Measurements from ENCODE around the gene KDM4B. TPM values are rescaled to one million over a fixed set of nuclear protein-coding genes. Genes with fewer than 3 reads are reported as not detected.
A peak's percentile ranks its signal among the peaks of the same experiment; 100 is the strongest.

The KDM4B gene
- total and polyA plus RNA-seq, 3 experiments from 2014 or later, result 14.6 to 16.0 (median 14.6) TPM

GRCh38 chr19:5143471-5144411, 174.8 kb downstream of the KDM4B start:
- peaks cover 0 to 3% (median 0%) of the 10 kb centered on the region in 5 donors for H3K9me3 Mint-ChIP-seq
- peaks cover 3 to 54% (median 7%) of the 10 kb centered on the region in 3 donors for H3K36me3 Mint-ChIP-seq
- DNase-seq, result peak in 2 of 5 donors; percentile 48 to 49
- Histone ChIP-seq H3K9me3 (ENCODE audit: low read length) (no peaks in the 10 kb centered on the region), H3K27ac (ENCODE audit: low read depth, low read length) (no peak overlapping the region), H3K4me3 (ENCODE audit: low read length) (no peak overlapping the region), H3K36me3 (ENCODE audit: insufficient read depth, low read length) (no peaks in the 10 kb centered on the region), H3K4me1 (ENCODE audit: insufficient read depth, low read length) (peaks cover 13% of the 10 kb centered on the region), H3K27me3 (ENCODE audit: insufficient read depth, low read length, poor library complexity, severe bottlenecking) (no peaks in the 10 kb centered on the region)
- H3K27me3 Mint-ChIP-seq, result peaks cover 0 to 3% of the 10 kb centered on the region in 2 donors
- POLR2A ChIA-PET, result no interaction called here
- H3K27ac Mint-ChIP-seq, result peak overlapping the region in 2 of 8 donors; percentile 60 to 68
- CTCF ChIA-PET, result no interaction called here
- no peak overlapping the region for H3K4me3 Mint-ChIP-seq
- peaks cover 17 to 28% (median 18%) of the 10 kb centered on the region in 3 donors for H3K4me1 Mint-ChIP-seq

GRCh38 chr19:5144545-5145179, 175.7 kb downstream of the KDM4B start:
- POLR2A ChIA-PET, result interaction anchor here (0.5 kb wide), 1 partner anchor 28 kb away, joined by 3 read pairs; no protein-coding TSS in a partner anchor
- H3K9me3 ChIP-seq (ENCODE audit: low read length), result no peaks in the 10 kb centered on the region
- no peaks in the 10 kb centered on the region for H3K36me3 ChIP-seq (ENCODE audit: insufficient read depth, low read length)
- peaks cover 4% of the 10 kb centered on the region for H3K4me1 ChIP-seq (ENCODE audit: insufficient read depth, low read length)
- Mint-ChIP-seq H3K27ac (no peak overlapping the region), H3K4me1 (peaks cover 8 to 19% (median 9%) of the 10 kb centered on the region in 3 donors), H3K4me3 (no peak overlapping the region), H3K9me3 (no peaks in the 10 kb centered on the region), H3K27me3 (no peaks in the 10 kb centered on the region), H3K36me3 (peaks cover 0 to 53% (median 5%) of the 10 kb centered on the region in 3 donors)
- H3K27me3 ChIP-seq (ENCODE audit: insufficient read depth, low read length, poor library complexity, severe bottlenecking), result no peaks in the 10 kb centered on the region
- no peak overlapping the region for H3K27ac ChIP-seq (ENCODE audit: low read depth, low read length)
- CTCF ChIA-PET, result no interaction called here
- no peak overlapping the region for H3K4me3 ChIP-seq (ENCODE audit: low read length)
- peak in 1 of 5 donors; percentile 46 for DNase-seq

- Mint-ChIP-seq H3K27ac (no peak overlapping the region), H3K27me3 (no peaks in the 10 kb centered on the region), H3K9me3 (no peaks in the 10 kb centered on the region), H3K36me3 (peaks cover 0 to 51% (median 5%) of the 10 kb centered on the region in 3 donors), H3K4me1 (peaks cover 5 to 11% (median 6%) of the 10 kb centered on the region in 3 donors), H3K4me3 (no peak overlapping the region)
- POLR2A ChIA-PET, result interaction anchor here (0.6 to 1.1 kb wide), 2 partner anchors 14 to 15 kb away, joined by 3 read pairs; no protein-coding TSS in a partner anchor
- Histone ChIP-seq H3K36me3 (ENCODE audit: insufficient read depth, low read length) (no peaks in the 10 kb centered on the region), H3K27me3 (ENCODE audit: insufficient read depth, low read length, poor library complexity, severe bottlenecking) (no peaks in the 10 kb centered on the region), H3K4me1 (ENCODE audit: insufficient read depth, low read length) (no peaks in the 10 kb centered on the region), H3K4me3 (ENCODE audit: low read length) (no peak overlapping the region), H3K9me3 (ENCODE audit: low read length) (no peaks in the 10 kb centered on the region), H3K27ac (ENCODE audit: low read depth, low read length) (no peak overlapping the region)
- peak in 1 of 5 donors; percentile 41 for DNase-seq
- CTCF ChIA-PET, result no interaction called here
Observed at GRCh38 chr19:5145521-5146511, 176.9 kb downstream of the KDM4B start.

- Mint-ChIP-seq H3K27me3 (no peaks in the 10 kb centered on the region), H3K27ac (no peak overlapping the region), H3K4me3 (no peak overlapping the region), H3K36me3 (peaks cover 0 to 47% (median 5%) of the 10 kb centered on the region in 3 donors), H3K4me1 (peaks cover 5 to 11% (median 6%) of the 10 kb centered on the region in 3 donors), H3K9me3 (no peaks in the 10 kb centered on the region)
- Histone ChIP-seq H3K4me1 (ENCODE audit: insufficient read depth, low read length) (no peaks in the 10 kb centered on the region), H3K36me3 (ENCODE audit: insufficient read depth, low read length) (no peaks in the 10 kb centered on the region), H3K27me3 (ENCODE audit: insufficient read depth, low read length, poor library complexity, severe bottlenecking) (no peaks in the 10 kb centered on the region), H3K27ac (ENCODE audit: low read depth, low read length) (no peak overlapping the region), H3K9me3 (ENCODE audit: low read length) (no peaks in the 10 kb centered on the region), H3K4me3 (ENCODE audit: low read length) (no peak overlapping the region)
- ChIA-PET POLR2A (interaction anchor here (1.1 kb wide), 1 partner anchor 16 kb away, joined by 3 read pairs; no protein-coding TSS in a partner anchor), CTCF (no interaction called here)
- peak in 1 of 5 donors; percentile 33 for DNase-seq
Observed at GRCh38 chr19:5147074-5147977, 178.4 kb downstream of the KDM4B start.

GRCh38 chr19:5147978-5148793, 179.3 kb downstream of the KDM4B start:
- Histone ChIP-seq H3K9me3 (ENCODE audit: low read length) (no peaks in the 10 kb centered on the region), H3K4me1 (ENCODE audit: insufficient read depth, low read length) (no peaks in the 10 kb centered on the region), H3K4me3 (ENCODE audit: low read length) (no peak overlapping the region), H3K27ac (ENCODE audit: low read depth, low read length) (no peak overlapping the region), H3K27me3 (ENCODE audit: insufficient read depth, low read length, poor library complexity, severe bottlenecking) (no peaks in the 10 kb centered on the region), H3K36me3 (ENCODE audit: insufficient read depth, low read length) (no peaks in the 10 kb centered on the region)
- peaks cover 3 to 6% (median 6%) of the 10 kb centered on the region in 3 donors for H3K4me1 Mint-ChIP-seq
- peak in 1 of 5 donors; percentile 46 for DNase-seq
- ChIA-PET POLR2A (no interaction called here), CTCF (no interaction called here)
- no peak overlapping the region for H3K27ac Mint-ChIP-seq
- peaks cover 0 to 42% (median 5%) of the 10 kb centered on the region in 3 donors for H3K36me3 Mint-ChIP-seq
- no peaks in the 10 kb centered on the region for H3K9me3 Mint-ChIP-seq
- no peak overlapping the region for H3K4me3 Mint-ChIP-seq
- no peaks in the 10 kb centered on the region for H3K27me3 Mint-ChIP-seq

- no peaks in the 10 kb centered on the region for H3K27me3 Mint-ChIP-seq
- CTCF ChIA-PET, result no interaction called here
Observed at GRCh38 chr19:5148794-5149190, 179.9 kb downstream of the KDM4B start.

More at GRCh38 chr19:5148794-5149190, 179.9 kb downstream of the KDM4B start:
- Mint-ChIP-seq H3K4me3 (no peak overlapping the region), H3K36me3 (peaks cover 0 to 38% (median 5%) of the 10 kb centered on the region in 3 donors), H3K27ac (no peak overlapping the region), H3K9me3 (no peaks in the 10 kb centered on the region), H3K4me1 (peaks cover 0 to 3% (median 0%) of the 10 kb centered on the region in 3 donors)
- H3K4me3 ChIP-seq (ENCODE audit: low read length), result no peak overlapping the region
- H3K27me3 ChIP-seq (ENCODE audit: insufficient read depth, low read length, poor library complexity, severe bottlenecking), result no peaks in the 10 kb centered on the region
- H3K27ac ChIP-seq (ENCODE audit: low read depth, low read length), result no peak overlapping the region
- no peaks in the 10 kb centered on the region for H3K4me1 ChIP-seq (ENCODE audit: insufficient read depth, low read length)
- no peaks in the 10 kb centered on the region for H3K9me3 ChIP-seq (ENCODE audit: low read length)
- no peaks in the 10 kb centered on the region for H3K36me3 ChIP-seq (ENCODE audit: insufficient read depth, low read length)
- peak in 1 of 5 donors; percentile 45 for DNase-seq
- POLR2A ChIA-PET, result no interaction called here
